ENCODE data around the gene APBA2. TPM values are rescaled to one million over a fixed set of nuclear protein-coding genes. Genes with fewer than 3 reads are reported as not detected.
"Not testable (repeated sequence)": the region's sequence is repeated elsewhere in the genome, so short reads cannot be mapped to it uniquely, and the experiment has no call there.

APBA2 gene
- total and polyA plus RNA-seq, 2 of the 13 experiments (the other 11 are each of a cell fraction or from before 2014, with no cell fraction given), result 0.62 to 2.3 TPM

GRCh38 chr15:29044503-29044901 lies 158.7 kb downstream of the APBA2 start:
- Histone ChIP-seq H3K27me3 (ENCODE audit: control insufficient read depth in 1 of 2, insufficient read depth in 2 of 2, low read length in 2 of 2) (0 out of 5 replicates have a peak, but pooled peaks cover 0 to 1% of the 10 kb centered on the region in 2 experiments), H3K4me2 (ENCODE audit: low read depth, low read length) (no peak overlapping the region), H4K20me1 (ENCODE audit: insufficient read depth, low read length) (no peaks in the 10 kb centered on the region), H3K36me3 (replicated peaks in 1 of 2; ENCODE audit: control insufficient read depth in 1 of 2, insufficient read depth in 2 of 2, low read length in 2 of 2) (no peaks in the 10 kb centered on the region), H3K9me3 (ENCODE audit: low read length) (no peaks in the 10 kb centered on the region), H3K9ac (ENCODE audit: insufficient read depth, low read depth, low read length) (no peak overlapping the region), H3K4me1 (ENCODE audit: insufficient read depth, low read length) (no peaks in the 10 kb centered on the region), H2AFZ (ENCODE audit: low read length) (no peak overlapping the region), H3K79me2 (ENCODE audit: insufficient read depth, low read length) (no peaks in the 10 kb centered on the region), H3K4me3 (replicated peaks in 1 of 3; ENCODE audit: insufficient read depth in 1 of 3, low read depth in 2 of 3, low read length in 3 of 3) (no peak overlapping the region), H3K27ac (ENCODE audit: extremely low read length, insufficient read depth, low read length) (no peak overlapping the region)
- POLR2A ChIA-PET, result no interaction called here
- TF ChIP-seq ZNF251 (CRISPR knock-in tag; IDR thresholded peaks at IDR 0.05) (no peak), SSRP1 (CRISPR knock-in tag; IDR thresholded peaks at IDR 0.05) (no peak), THAP9 (CRISPR knock-in tag; IDR thresholded peaks at IDR 0.05; ENCODE audit: borderline replicate concordance) (no peak), FUBP1 (CRISPR knock-in tag; IDR thresholded peaks at IDR 0.05; ENCODE audit: borderline replicate concordance) (no peak), CENPX (CRISPR knock-in tag; IDR thresholded peaks at IDR 0.05) (no peak), JARID2 (CRISPR knock-in tag; IDR thresholded peaks at IDR 0.05; ENCODE audit: insufficient replicate concordance) (no peak), IRF2 (CRISPR knock-in tag; IDR thresholded peaks at IDR 0.05) (no peak), ZNF432 (CRISPR knock-in tag; IDR thresholded peaks at IDR 0.05; ENCODE audit: borderline replicate concordance) (no peak), YY1 (IDR thresholded peaks at IDR 0.05; ENCODE audit: insufficient read depth, insufficient replicate concordance, low read depth, low read length) (no peak), ZNF670 (CRISPR knock-in tag; IDR thresholded peaks at IDR 0.05; ENCODE audit: borderline replicate concordance) (no peak), ZKSCAN5 (CRISPR knock-in tag; IDR thresholded peaks at IDR 0.05) (no peak), ZNF672 (CRISPR knock-in tag; IDR thresholded peaks at IDR 0.05) (no peak), ZNF24 (IDR thresholded peaks at IDR 0.05) (no peak), ZNF816 (CRISPR knock-in tag; IDR thresholded peaks at IDR 0.05; ENCODE audit: borderline replicate concordance) (no peak), XBP1 (CRISPR knock-in tag; IDR thresholded peaks at IDR 0.05) (no peak)
- ATAC-seq, result no peak
- no peak for FAIRE-seq
- 0% methylated on average over 1 of the region's 1 CpG for WGBS (ENCODE audit: low lambda C conversion rate)
- intact Hi-C loops (cut with micrococcal nuclease; ENCODE audit: unreplicated experiment) (no loop called here), in situ Hi-C loops (cut with HindIII; ENCODE audit: extremely low pct_ligation_motif_present, low pct_unique_long_range_greater_than_20kb) (no loop called here)
- DNase-seq (ENCODE audit: low spot score), result no peak
- BruUV-seq (replicated peaks), result no TSS peak
- CTCF ChIA-PET (ENCODE audit: low intra/inter-chr PET ratio, low total read pairs), result no interaction called here

- BruUV-seq (replicated peaks); H3K4me3 ChIP-seq (replicated peaks in 1 of 3; ENCODE audit: insufficient read depth in 1 of 3, low read depth in 2 of 3, low read length in 3 of 3); POLR2A ChIA-PET; H3K36me3 ChIP-seq (replicated peaks in 1 of 2; ENCODE audit: control insufficient read depth in 1 of 2, insufficient read depth in 2 of 2, low read length in 2 of 2); H3K27ac ChIP-seq (ENCODE audit: extremely low read length, insufficient read depth, low read length); ATAC-seq; DNase-seq (ENCODE audit: low spot score); H4K20me1 ChIP-seq (ENCODE audit: insufficient read depth, low read length); CTCF ChIA-PET (ENCODE audit: low intra/inter-chr PET ratio, low total read pairs); H3K27me3 ChIP-seq (ENCODE audit: control insufficient read depth in 1 of 2, insufficient read depth in 2 of 2, low read length in 2 of 2); H3K9ac ChIP-seq (ENCODE audit: insufficient read depth, low read depth, low read length); H2AFZ ChIP-seq (ENCODE audit: low read length); H3K4me2 ChIP-seq (ENCODE audit: low read depth, low read length); intact Hi-C loops (cut with micrococcal nuclease; ENCODE audit: unreplicated experiment); H3K9me3 ChIP-seq (ENCODE audit: low read length); H3K79me2 ChIP-seq (ENCODE audit: insufficient read depth, low read length); H3K4me1 ChIP-seq (ENCODE audit: insufficient read depth, low read length); in situ Hi-C loops (cut with HindIII; ENCODE audit: extremely low pct_ligation_motif_present, low pct_unique_long_range_greater_than_20kb); FAIRE-seq: not testable (repeated sequence)
- 44% methylated on average over 7 of the region's 7 CpGs for WGBS (ENCODE audit: low lambda C conversion rate)
Observed at GRCh38 chr15:29045161-29045560, 159.4 kb downstream of the APBA2 start.

Data from HepG2 (cell line).